T-cell (primary cell): ENCODE results near the gene DYNC1LI1. TPM values are rescaled to one million over a fixed set of nuclear protein-coding genes. Genes with fewer than 3 reads are reported as not detected.

Experiments used
- ATAC-seq, 4 experiments: fragments of 200-7000 bp in 3 of 4; fragments of 150-1000 bp in 1 of 4; cut with Tn5 transposase; replicated peaks in 1 of 4; 1 replicate in 3 of 4; 2 replicates in 1 of 4; pipeline ENCODE4 v1.10.0; 2021; ENCODE audit warnings: moderate library complexity in 3 of 4, mild to moderate bottlenecking in 2 of 4, moderate number of reproducible peaks in 1 of 4
- CTCF ChIA-PET, 2 donors: fragments of 300-600 bp; sonication (Branson Sonifier 250); formaldehyde crosslinking; loops; one replicate each; lab custom pipeline; 2022; ENCODE audit warnings: antibody characterized with exemption in 2 of 2; lab: Charles Lee
- POLR2A ChIA-PET, 2 donors: fragments of 300-600 bp; sonication (Branson Sonifier 250); formaldehyde crosslinking; loops; one replicate each; lab custom pipeline; 2022; ENCODE audit warnings: antibody characterized with exemption in 2 of 2; lab: Charles Lee
- DNase-seq, 35 experiments: peaks; one replicate each; pipeline versions ENCODE4 v3.0.0 to v3.0.0-alpha.2; 2013 to 2023
- H3K27ac ChIP-seq: one replicate; pipeline ENCODE4 v1.5.1; 2013; ENCODE audit warnings: low read length
- H3K27me3 ChIP-seq, 2 experiments: replicated peaks in 1 of 2; 1 replicate in 1 of 2; 2 replicates in 1 of 2; pipeline versions ENCODE4 v1.6.1 to v1.7.0; 2013; ENCODE audit warnings: low read length in 1 of 2, mixed read lengths in 1 of 2; ENCODE audit not compliant: control insufficient read depth in 2 of 2, insufficient read depth in 2 of 2; ENCODE audit errors: extremely low read depth in 1 of 2
- H3K36me3 ChIP-seq, 2 donors: 1 replicate in 1 of 2; 2 replicates in 1 of 2; pipeline versions ENCODE4 v1.6.1 to v1.7.0; 2013; ENCODE audit warnings: low read length in 1 of 2; ENCODE audit not compliant: control insufficient read depth in 2 of 2, insufficient read depth in 1 of 2; ENCODE audit errors: extremely low read depth in 1 of 2
- H3K4me1 ChIP-seq, 2 experiments: 1 replicate in 1 of 2; 2 replicates in 1 of 2; pipeline versions ENCODE4 v1.6.1 to v1.7.0; 2013; ENCODE audit warnings: low read length in 2 of 2, mixed read lengths in 1 of 2; ENCODE audit not compliant: insufficient read depth in 2 of 2, control insufficient read depth in 1 of 2; ENCODE audit errors: extremely low read depth in 1 of 2
- H3K4me3 ChIP-seq, 2 donors: 1 replicate in 1 of 2; 2 replicates in 1 of 2; pipeline versions ENCODE4 v1.5.1 to v1.7.0; 2013; ENCODE audit warnings: mild to moderate bottlenecking in 2 of 2, low read length in 1 of 2, moderate library complexity in 1 of 2; ENCODE audit not compliant: control insufficient read depth in 1 of 2; ENCODE audit errors: extremely low read depth in 1 of 2
- H3K9me3 ChIP-seq: 2 replicates; pipeline ENCODE4 v1.7.0; 2013
- H3K27ac Mint-ChIP-seq, 2 donors: one replicate each; pipeline ENCODE4 v1.8.0; 2020 to 2021; ENCODE audit warnings: mild to moderate bottlenecking in 2 of 2, mixed read lengths in 2 of 2
- H3K27me3 Mint-ChIP-seq, 2 donors: one replicate each; pipeline ENCODE4 v1.8.0; 2021 to 2022; ENCODE audit warnings: mixed read lengths in 2 of 2
- H3K36me3 Mint-ChIP-seq: one replicate; pipeline ENCODE4 v1.8.0; 2021; ENCODE audit warnings: mixed read lengths
- H3K4me1 Mint-ChIP-seq, 3 donors: one replicate each; pipeline ENCODE4 v1.8.0; 2020 to 2022; ENCODE audit warnings: mixed read lengths in 3 of 3, mild to moderate bottlenecking in 1 of 3
- H3K4me3 Mint-ChIP-seq, 3 donors: one replicate each; pipeline ENCODE4 v1.8.0; 2020 to 2022; ENCODE audit warnings: mild to moderate bottlenecking in 3 of 3, mixed read lengths in 3 of 3, moderate library complexity in 3 of 3
- H3K9me3 Mint-ChIP-seq, 3 donors: one replicate each; pipeline ENCODE4 v1.8.0; 2020 to 2022; ENCODE audit warnings: mixed read lengths in 3 of 3
- WGBS: methylation state at CpG from one replicate; pipeline ENCODE4 v1.1.5; 2013; ENCODE audit warnings: missing lambda C conversion rate; ENCODE audit not compliant: insufficient coverage; 5-methylcytosine and 5-hydroxymethylcytosine counted together
- total RNA-seq, 35 experiments: library from RNA in 6 of 35; stranded (reverse) in 6 of 35; fragments of 120-200 nt in 1 of 35; gene quantifications; one replicate each; pipeline versions ENCODE4 v1.2.1 to v1.2.4 and lab custom pipeline; 2013 to 2026

DYNC1LI1 gene
- total RNA-seq, 5 donors from 2014 or later (not counting 1 experiment from before 2014, with no cell fraction given): 24.7 to 32.6 (median 28.2) TPM

- no peak overlapping the region for H3K27ac ChIP-seq
- no peaks in the 10 kb centered on the region for H3K36me3 ChIP-seq
- no peaks in the 10 kb centered on the region for H3K9me3 Mint-ChIP-seq
- CTCF ChIA-PET: interaction anchor here in 1 of 2 donors (0.6 kb wide), 1 partner anchor 45 kb away, joined by 3 read pairs; no protein-coding TSS in a partner anchor
- H3K27me3 ChIP-seq: no peaks in the 10 kb centered on the region
- no peak overlapping the region for H3K4me3 Mint-ChIP-seq
- no CpG with 5 or more reads among the region's 2 CpGs for WGBS
- no peak for ATAC-seq
- no peaks in the 10 kb centered on the region for H3K36me3 Mint-ChIP-seq
- no peaks in the 10 kb centered on the region for H3K4me1 Mint-ChIP-seq
- POLR2A ChIA-PET: no interaction called here
- no peaks in the 10 kb centered on the region for H3K4me1 ChIP-seq
- DNase-seq: no peak
- H3K27me3 Mint-ChIP-seq: peaks cover 7% of the 10 kb centered on the region in 2 donors
- no peaks in the 10 kb centered on the region for H3K9me3 ChIP-seq
- H3K4me3 ChIP-seq: no peak overlapping the region
- H3K27ac Mint-ChIP-seq: no peak overlapping the region
Observed at GRCh38 chr3:32607522-32607921, 36.9 kb upstream of the DYNC1LI1 start.

- Histone ChIP-seq H3K4me1 (no peaks in the 10 kb centered on the region), H3K36me3 (no peaks in the 10 kb centered on the region), H3K9me3 (no peaks in the 10 kb centered on the region), H3K27ac (no peak overlapping the region), H3K4me3 (no peak overlapping the region), H3K27me3 (no peaks in the 10 kb centered on the region)
- Mint-ChIP-seq H3K27ac (no peak overlapping the region), H3K36me3 (no peaks in the 10 kb centered on the region), H3K27me3 (peaks cover 4 to 7% of the 10 kb centered on the region in 2 donors), H3K4me1 (no peaks in the 10 kb centered on the region), H3K9me3 (no peaks in the 10 kb centered on the region), H3K4me3 (no peak overlapping the region)
- no CpG with 5 or more reads among the region's 3 CpGs for WGBS
- ChIA-PET CTCF (interaction anchor here (0.6 kb wide), 2 partner anchors 46 to 171 kb away, joined by 3 read pairs; no protein-coding TSS in a partner anchor), POLR2A (no interaction called here)
- no peak for ATAC-seq
- DNase-seq: no peak
Observed at GRCh38 chr3:32606960-32607359, 36.3 kb upstream of the DYNC1LI1 start.

- no peak for ATAC-seq
- Histone ChIP-seq H3K36me3 (no peaks in the 10 kb centered on the region), H3K27ac (no peak overlapping the region), H3K4me3 (no peak overlapping the region), H3K27me3 (peaks cover 0 to under 1% of the 10 kb centered on the region in 2 experiments), H3K4me1 (no peaks in the 10 kb centered on the region), H3K9me3 (no peaks in the 10 kb centered on the region)
- POLR2A ChIA-PET: no interaction called here
- CTCF ChIA-PET: no interaction called here
- no peaks in the 10 kb centered on the region for H3K36me3 Mint-ChIP-seq
- H3K27me3 Mint-ChIP-seq: peaks cover 3 to 12% of the 10 kb centered on the region in 2 donors
- no CpG with 5 or more reads among the region's 3 CpGs for WGBS
- no peak overlapping the region for H3K27ac Mint-ChIP-seq
- H3K4me3 Mint-ChIP-seq: no peak overlapping the region
- H3K9me3 Mint-ChIP-seq: no peaks in the 10 kb centered on the region
- DNase-seq: no peak
- no peaks in the 10 kb centered on the region for H3K4me1 Mint-ChIP-seq
Observed at GRCh38 chr3:32606277-32606676, 35.6 kb upstream of the DYNC1LI1 start.

- Histone ChIP-seq H3K27me3 (peaks cover 0 to 6% of the 10 kb centered on the region in 2 experiments), H3K4me1 (no peaks in the 10 kb centered on the region), H3K4me3 (no peak overlapping the region), H3K36me3 (no peaks in the 10 kb centered on the region), H3K27ac (no peak overlapping the region), H3K9me3 (no peaks in the 10 kb centered on the region)
- ATAC-seq (no peak), DNase-seq (no peak)
- no peak overlapping the region for H3K27ac Mint-ChIP-seq
- peaks cover 7 to 19% of the 10 kb centered on the region in 2 donors for H3K27me3 Mint-ChIP-seq
- H3K9me3 Mint-ChIP-seq: no peaks in the 10 kb centered on the region
- H3K36me3 Mint-ChIP-seq: no peaks in the 10 kb centered on the region
- no peak overlapping the region for H3K4me3 Mint-ChIP-seq
- no CpG with 5 or more reads among the region's 4 CpGs for WGBS
- H3K4me1 Mint-ChIP-seq: no peaks in the 10 kb centered on the region
- ChIA-PET POLR2A (interaction anchor here in 1 of 2 donors (0.7 kb wide), 1 partner anchor 160 kb away, joined by 5 read pairs; no protein-coding TSS in a partner anchor), CTCF (no interaction called here)
Observed at GRCh38 chr3:32603064-32603463, 32.4 kb upstream of the DYNC1LI1 start.

- peaks cover 0 to 7% of the 10 kb centered on the region in 2 experiments for H3K27me3 ChIP-seq
- peaks cover 16 to 23% of the 10 kb centered on the region in 2 donors for H3K27me3 Mint-ChIP-seq
- no peaks in the 10 kb centered on the region for H3K36me3 Mint-ChIP-seq
- H3K4me3 Mint-ChIP-seq: no peak overlapping the region
- H3K4me1 Mint-ChIP-seq: no peaks in the 10 kb centered on the region
- H3K9me3 Mint-ChIP-seq: no peaks in the 10 kb centered on the region
- ATAC-seq: no peak
- no peak overlapping the region for H3K4me3 ChIP-seq
- H3K4me1 ChIP-seq: no peaks in the 10 kb centered on the region
- H3K9me3 ChIP-seq: no peaks in the 10 kb centered on the region
- H3K27ac Mint-ChIP-seq: no peak overlapping the region
- 88% methylated on average over 5 of the region's 7 CpGs for WGBS
- CTCF ChIA-PET: no interaction called here
- no peaks in the 10 kb centered on the region for H3K36me3 ChIP-seq
- H3K27ac ChIP-seq: no peak overlapping the region
- no peak for DNase-seq
- POLR2A ChIA-PET: no interaction called here
Observed at GRCh38 chr3:32602206-32602605, 31.5 kb upstream of the DYNC1LI1 start.

GRCh38 chr3:32601722-32602121 lies 31.1 kb upstream of the DYNC1LI1 start:
- H3K9me3 ChIP-seq: no peaks in the 10 kb centered on the region
- 56% methylated on average over 2 of the region's 3 CpGs for WGBS
- ATAC-seq (no peak), DNase-seq (no peak)
- no peak overlapping the region for H3K4me3 ChIP-seq
- Mint-ChIP-seq H3K36me3 (no peaks in the 10 kb centered on the region), H3K27me3 (peaks cover 20 to 23% of the 10 kb centered on the region in 2 donors), H3K27ac (no peak overlapping the region), H3K9me3 (no peaks in the 10 kb centered on the region), H3K4me3 (no peak overlapping the region), H3K4me1 (no peaks in the 10 kb centered on the region)
- H3K27ac ChIP-seq: no peak overlapping the region
- H3K36me3 ChIP-seq: no peaks in the 10 kb centered on the region
- CTCF ChIA-PET: no interaction called here
- peaks cover 0 to 11% of the 10 kb centered on the region in 2 experiments for H3K27me3 ChIP-seq
- POLR2A ChIA-PET: no interaction called here
- H3K4me1 ChIP-seq: no peaks in the 10 kb centered on the region
